ENCODE results near the gene PPARD.
"Not testable (repeated sequence)": the region's sequence is repeated elsewhere in the genome, so short reads cannot be mapped to it uniquely, and the experiment has no call there.

The PPARD gene

GRCh38 chr6:35342258-35343091 lies at the start of gene PPARD:
Gene PPARD, plus strand, starts transcription at chr6:35342558. Its CDS starts 68,530 bp downstream, at chr6:35411088.
- DNase-seq = peak; percentile 94

GRCh38 chr6:35293681-35294080 lies 48.7 kb upstream of the PPARD start:
- DNase-seq = no peak

GRCh38 chr6:35294308-35294945 lies 47.9 kb upstream of the PPARD start:
- DNase-seq = peak; percentile 2

- no peak for DNase-seq
Measured at GRCh38 chr6:35295036-35295435, 47.3 kb upstream of the PPARD start.

- DNase-seq = no peak
Measured at GRCh38 chr6:35295521-35296315, 46.6 kb upstream of the PPARD start.

GRCh38 chr6:35296931-35297600 lies 45.3 kb upstream of the PPARD start:
- no peak for DNase-seq

GRCh38 chr6:35297601-35298481 lies 44.5 kb upstream of the PPARD start, which contains the start of gene DEF6:
Gene DEF6, plus strand, starts transcription at chr6:35297818. Its CDS starts 39 bp downstream, at chr6:35297857.
- peak; percentile 11 for DNase-seq

GRCh38 chr6:35298625-35299140 lies 43.7 kb upstream of the PPARD start:
- no peak for DNase-seq

- DNase-seq = no peak
Measured at GRCh38 chr6:35299674-35300073, 42.7 kb upstream of the PPARD start.

- no peak for DNase-seq
Measured at GRCh38 chr6:35300848-35301247, 41.5 kb upstream of the PPARD start.

GRCh38 chr6:35302604-35303241 lies 39.6 kb upstream of the PPARD start:
- DNase-seq = no peak

GRCh38 chr6:35304299-35304698 lies 38.1 kb upstream of the PPARD start:
- no peak for DNase-seq

GRCh38 chr6:35305117-35305516 lies 37.2 kb upstream of the PPARD start:
- DNase-seq = no peak

GRCh38 chr6:35307138-35307537 lies 35.2 kb upstream of the PPARD start:
- not testable (repeated sequence) for DNase-seq

- not testable (repeated sequence) for DNase-seq
Measured at GRCh38 chr6:35308543-35308942, 33.8 kb upstream of the PPARD start.

- no peak for DNase-seq
Measured at GRCh38 chr6:35309611-35310264, 32.6 kb upstream of the PPARD start.

- DNase-seq = no peak
Measured at GRCh38 chr6:35310265-35310831, 32.0 kb upstream of the PPARD start.

GRCh38 chr6:35311390-35312075 lies 30.8 kb upstream of the PPARD start:
- DNase-seq = no peak

- DNase-seq = no peak
Measured at GRCh38 chr6:35312076-35312800, 30.1 kb upstream of the PPARD start.
